Upper lobe of left lung (tissue), 4 donors: Measurements from ENCODE around the gene SERPINB2.

Experiments
- CTCF ChIP-seq, 6 experiments: fragments of 450-650 bp in 4 of 6; fragments of 200-600 bp in 2 of 6; sonication (generic) in 2 of 6; IDR thresholded peaks; one replicate each; pipeline ENCODE4 v1.5.1; 2016 to 2019; ENCODE audit warnings: antibody characterized with exemption in 6 of 6
- POLR2A ChIP-seq, 4 donors: fragments of 450-650 bp; IDR thresholded peaks; one replicate each; pipeline ENCODE4 v1.5.1; 2016 to 2017; ENCODE audit warnings: antibody characterized with exemption in 4 of 4, mild to moderate bottlenecking in 2 of 4

- no peak for TF ChIP-seq CTCF (IDR thresholded peaks at IDR 0.05)
- TF ChIP-seq POLR2A (IDR thresholded peaks at IDR 0.05): no peak
These were observed 27.0 kb upstream of the SERPINB2 start for GRCh38 chr18:63860531-63860930.
